ENCODE measurements around the gene PHC2. TPM values are rescaled to one million over a fixed set of nuclear protein-coding genes. Genes with fewer than 3 reads are reported as not detected.

The PHC2 gene, protein sequence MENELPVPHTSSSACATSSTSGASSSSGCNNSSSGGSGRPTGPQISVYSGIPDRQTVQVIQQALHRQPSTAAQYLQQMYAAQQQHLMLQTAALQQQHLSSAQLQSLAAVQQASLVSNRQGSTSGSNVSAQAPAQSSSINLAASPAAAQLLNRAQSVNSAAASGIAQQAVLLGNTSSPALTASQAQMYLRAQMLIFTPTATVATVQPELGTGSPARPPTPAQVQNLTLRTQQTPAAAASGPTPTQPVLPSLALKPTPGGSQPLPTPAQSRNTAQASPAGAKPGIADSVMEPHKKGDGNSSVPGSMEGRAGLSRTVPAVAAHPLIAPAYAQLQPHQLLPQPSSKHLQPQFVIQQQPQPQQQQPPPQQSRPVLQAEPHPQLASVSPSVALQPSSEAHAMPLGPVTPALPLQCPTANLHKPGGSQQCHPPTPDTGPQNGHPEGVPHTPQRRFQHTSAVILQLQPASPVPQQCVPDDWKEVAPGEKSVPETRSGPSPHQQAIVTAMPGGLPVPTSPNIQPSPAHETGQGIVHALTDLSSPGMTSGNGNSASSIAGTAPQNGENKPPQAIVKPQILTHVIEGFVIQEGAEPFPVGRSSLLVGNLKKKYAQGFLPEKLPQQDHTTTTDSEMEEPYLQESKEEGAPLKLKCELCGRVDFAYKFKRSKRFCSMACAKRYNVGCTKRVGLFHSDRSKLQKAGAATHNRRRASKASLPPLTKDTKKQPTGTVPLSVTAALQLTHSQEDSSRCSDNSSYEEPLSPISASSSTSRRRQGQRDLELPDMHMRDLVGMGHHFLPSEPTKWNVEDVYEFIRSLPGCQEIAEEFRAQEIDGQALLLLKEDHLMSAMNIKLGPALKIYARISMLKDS
- total RNA-seq, result 10 to 100 TPM; 21.4 to 22.5 TPM

- POLR2A ChIA-PET, result no interaction called here
- Mint-ChIP-seq H3K4me3 (peak within 1 kb of the TSS; percentile 40), H3K27ac (no peak within 1 kb of the TSS), H3K4me1 (ENCODE audit: low read depth) (peaks cover 7% of the 10 kb centered on the region), H3K36me3 (no peaks in the 10 kb centered on the region), H3K27me3 (peaks cover 2% of the 10 kb centered on the region), H3K9me3 (no peaks in the 10 kb centered on the region)
- CTCF ChIA-PET, result interaction anchor here (1.0 kb wide), 2 partner anchors 25 to 182 kb away, joined by 3 to 4 read pairs; no protein-coding TSS in a partner anchor
- intact Hi-C loops (cut with micrococcal nuclease), result loop anchor here (1.0 kb wide), 1 partner anchor 41 kb away; the partner anchor contains the start of gene ZSCAN20
- DNase-seq, result peak; percentile 95
These were observed at the start of gene PHC2 for GRCh38 chr1:33430692-33431593. TSS of gene PHC2 (minus strand) at chr1:33431095. CDS start at chr1:33375539, 55,556 bp downstream.

- Mint-ChIP-seq H3K4me3 (no peak overlapping the region), H3K36me3 (peaks cover 2% of the 10 kb centered on the region), H3K9me3 (no peaks in the 10 kb centered on the region), H3K27ac (no peak overlapping the region), H3K4me1 (ENCODE audit: low read depth) (peaks cover 8% of the 10 kb centered on the region), H3K27me3 (no peaks in the 10 kb centered on the region)
- ChIA-PET POLR2A (no interaction called here), CTCF (interaction anchor here (1.0 kb wide), 1 partner anchor 155 kb away, joined by 4 read pairs; no protein-coding TSS in a partner anchor)
- intact Hi-C loops (cut with micrococcal nuclease), result no loop called here
- DNase-seq, result no peak
These were observed 46.6 kb upstream of the PHC2 start for GRCh38 chr1:33477451-33477850.

DNA sequence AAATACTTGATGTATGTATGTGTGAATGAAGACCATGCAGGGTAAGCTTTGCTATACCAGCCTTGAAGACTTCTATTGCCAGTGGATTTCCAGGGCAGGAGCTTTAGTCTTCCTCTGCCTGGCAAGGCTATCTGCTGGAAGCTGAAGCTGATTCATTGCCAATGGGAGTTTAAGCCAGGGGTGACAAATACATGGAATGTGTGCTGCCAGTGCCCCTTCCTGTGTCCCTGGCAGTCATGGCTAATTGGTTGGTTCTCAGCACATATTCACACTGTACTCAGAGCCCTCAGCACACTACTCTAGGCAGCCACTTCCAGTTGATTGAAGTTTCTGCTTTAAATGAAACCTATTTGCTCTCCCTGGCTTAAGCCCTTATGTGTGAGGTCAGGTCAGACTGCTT, 43.0 kb upstream of the PHC2 start:
- Mint-ChIP-seq H3K4me3 (no peak overlapping the region), H3K36me3 (no peaks in the 10 kb centered on the region), H3K27ac (no peak overlapping the region), H3K4me1 (ENCODE audit: low read depth) (peaks cover 27% of the 10 kb centered on the region), H3K9me3 (no peaks in the 10 kb centered on the region), H3K27me3 (no peaks in the 10 kb centered on the region)
- ChIA-PET POLR2A (no interaction called here), CTCF (interaction anchor here (8.2 kb wide), 1 partner anchor 180 kb away, joined by 97 read pairs; no protein-coding TSS in a partner anchor)
- DNase-seq, result no peak
- intact Hi-C loops (cut with micrococcal nuclease), result loop anchor here (2.0 to 5.0 kb wide), 4 partner anchors 107 to 375 kb away; no protein-coding TSS in a partner anchor

DNA sequence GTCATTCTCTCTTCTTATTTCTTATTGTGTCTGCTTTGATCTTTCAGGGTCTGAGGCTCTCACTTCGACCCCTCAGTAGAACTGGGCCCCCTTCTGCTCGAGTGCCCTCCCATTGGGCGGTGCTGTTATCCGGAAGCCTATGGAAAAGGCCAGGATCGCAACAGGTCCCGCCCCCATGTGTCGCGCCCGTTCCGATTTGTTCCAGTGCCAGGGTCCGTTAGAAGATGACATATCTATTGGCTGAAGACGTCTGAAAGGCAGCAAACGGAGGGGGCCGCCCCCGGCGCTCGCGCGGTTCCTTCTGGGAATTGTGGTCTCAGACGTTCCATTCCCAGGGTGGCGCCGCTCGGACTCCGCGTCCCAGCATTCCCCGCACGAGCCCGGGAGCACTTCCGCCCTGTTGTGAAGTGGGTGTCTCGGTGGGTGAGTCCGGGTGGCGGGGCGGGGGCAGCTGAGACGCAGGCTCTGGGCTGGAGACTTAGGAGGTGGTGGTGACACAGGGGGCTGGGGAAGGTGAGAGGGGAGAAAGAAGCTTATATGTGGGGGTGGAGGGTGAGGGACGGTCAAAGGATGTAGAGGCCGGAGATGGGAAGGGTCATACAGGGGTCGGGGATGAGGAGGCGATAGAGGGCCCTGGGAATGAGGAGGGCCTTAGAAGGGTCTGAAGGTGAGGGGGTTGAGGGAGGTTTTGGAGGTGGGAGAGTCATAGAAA, 41.5 kb upstream of the PHC2 start, which contains the start of gene ZSCAN20:
Gene ZSCAN20, plus strand, starts transcription at position 377 of the 712 bp plus-strand sequence. CDS start 6,644 bp downstream, outside the sequence.
- Mint-ChIP-seq H3K36me3 (no peaks in the 10 kb centered on the region), H3K27ac (peak within 1 kb of the TSS; percentile 77), H3K4me1 (ENCODE audit: low read depth) (peaks cover 27% of the 10 kb centered on the region), H3K9me3 (no peaks in the 10 kb centered on the region), H3K27me3 (no peaks in the 10 kb centered on the region), H3K4me3 (peak within 1 kb of the TSS; percentile 83)
- CTCF ChIA-PET, result interaction anchor here (1.1 to 8.2 kb wide), 12 partner anchors 8 to 596 kb away, joined by 4 to 97 read pairs (median 7); no protein-coding TSS in a partner anchor
- POLR2A ChIA-PET, result interaction anchor here (1.2 kb wide), 1 partner anchor 122 kb away, joined by 4 read pairs; no protein-coding TSS in a partner anchor
- peak; percentile 95 for DNase-seq
- intact Hi-C loops (cut with micrococcal nuclease), result loop anchor here (1.0 to 5.0 kb wide), 5 partner anchors 41 to 374 kb away; partner anchors contain the start of gene PHC2

DNA sequence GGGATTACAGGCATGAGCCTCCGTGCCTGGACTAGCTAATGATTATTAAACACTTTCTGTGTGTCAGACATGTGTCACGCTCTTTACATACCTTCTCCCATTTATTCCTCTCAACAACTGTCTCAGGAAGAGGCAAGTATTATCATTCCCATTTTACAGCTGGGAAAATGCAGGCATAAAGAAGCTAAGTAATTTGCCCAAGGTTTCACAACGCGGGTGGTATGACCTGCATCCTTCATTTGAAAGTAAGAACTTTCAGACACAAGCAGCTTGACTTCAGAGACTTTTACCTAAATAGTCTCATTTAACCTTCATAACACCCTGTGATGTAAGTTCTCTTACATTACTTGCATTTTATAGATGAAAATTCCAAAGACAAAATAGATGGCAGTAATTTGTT, 40.5 kb upstream of the PHC2 start:
- H3K9me3 Mint-ChIP-seq, result no peaks in the 10 kb centered on the region
- intact Hi-C loops (cut with micrococcal nuclease), result loop anchor here (5.0 kb wide), 1 partner anchor 104 kb away; no protein-coding TSS in a partner anchor
- POLR2A ChIA-PET, result no interaction called here
- CTCF ChIA-PET, result interaction anchor here (0.6 to 8.2 kb wide), 24 partner anchors 9 to 1271 kb away, joined by 3 to 97 read pairs (median 4); no protein-coding TSS in a partner anchor
- no peak overlapping the region for H3K4me3 Mint-ChIP-seq
- no peak for DNase-seq
- H3K27ac Mint-ChIP-seq, result peak overlapping the region; percentile 35
- no peaks in the 10 kb centered on the region for H3K36me3 Mint-ChIP-seq
- H3K27me3 Mint-ChIP-seq, result no peaks in the 10 kb centered on the region
- H3K4me1 Mint-ChIP-seq (ENCODE audit: low read depth), result peaks cover 27% of the 10 kb centered on the region

GRCh38 chr1:33470495-33471012, 39.7 kb upstream of the PHC2 start:
- H3K4me1 Mint-ChIP-seq (ENCODE audit: low read depth), result peaks cover 27% of the 10 kb centered on the region
- H3K27ac Mint-ChIP-seq, result no peak overlapping the region
- no peaks in the 10 kb centered on the region for H3K27me3 Mint-ChIP-seq
- DNase-seq, result peak; percentile 76
- H3K9me3 Mint-ChIP-seq, result no peaks in the 10 kb centered on the region
- no peaks in the 10 kb centered on the region for H3K36me3 Mint-ChIP-seq
- POLR2A ChIA-PET, result no interaction called here
- intact Hi-C loops (cut with micrococcal nuclease), result loop anchor here (1.0 to 5.0 kb wide), 2 partner anchors 103 to 175 kb away; no protein-coding TSS in a partner anchor
- CTCF ChIA-PET, result interaction anchor here (0.8 to 8.2 kb wide), 21 partner anchors 10 to 373 kb away, joined by 3 to 97 read pairs (median 4); no protein-coding TSS in a partner anchor
- H3K4me3 Mint-ChIP-seq, result no peak overlapping the region

- DNase-seq, result no peak
- Mint-ChIP-seq H3K27ac (no peak overlapping the region), H3K4me3 (no peak overlapping the region), H3K9me3 (no peaks in the 10 kb centered on the region), H3K4me1 (ENCODE audit: low read depth) (peaks cover 27% of the 10 kb centered on the region), H3K36me3 (no peaks in the 10 kb centered on the region), H3K27me3 (no peaks in the 10 kb centered on the region)
- intact Hi-C loops (cut with micrococcal nuclease), result loop anchor here (1.0 to 5.0 kb wide), 2 partner anchors 102 to 174 kb away; no protein-coding TSS in a partner anchor
- ChIA-PET POLR2A (no interaction called here), CTCF (interaction anchor here (0.8 to 8.2 kb wide), 4 partner anchors 9 to 175 kb away, joined by 3 to 97 read pairs (median 4); no protein-coding TSS in a partner anchor)
These were observed 38.8 kb upstream of the PHC2 start for GRCh38 chr1:33469691-33470090.

DNA sequence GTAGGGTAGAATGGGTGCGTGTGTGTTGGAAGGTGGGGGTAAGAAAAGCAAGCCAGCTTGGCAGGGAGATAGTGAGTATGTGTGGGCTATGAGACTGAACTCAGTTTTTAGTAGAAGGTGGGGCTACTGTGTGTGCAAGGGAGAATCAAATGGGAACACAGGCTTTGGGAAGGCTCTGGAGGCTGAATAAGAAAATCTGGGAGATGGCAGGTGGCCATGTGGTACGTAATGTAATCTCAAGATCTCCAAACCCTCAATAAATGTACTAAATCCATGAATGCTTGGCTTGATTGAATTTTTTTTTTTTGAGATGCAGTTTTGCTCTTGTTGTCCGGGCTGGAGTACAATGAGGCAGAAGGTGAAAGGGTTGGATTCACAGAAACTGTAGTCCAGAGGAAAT, 38.1 kb upstream of the PHC2 start:
- Mint-ChIP-seq H3K36me3 (no peaks in the 10 kb centered on the region), H3K27ac (no peak overlapping the region), H3K9me3 (no peaks in the 10 kb centered on the region), H3K4me1 (ENCODE audit: low read depth) (peaks cover 27% of the 10 kb centered on the region), H3K27me3 (no peaks in the 10 kb centered on the region), H3K4me3 (no peak overlapping the region)
- CTCF ChIA-PET, result interaction anchor here (1.0 to 8.2 kb wide), 3 partner anchors 9 to 175 kb away, joined by 3 to 97 read pairs (median 7); no protein-coding TSS in a partner anchor
- intact Hi-C loops (cut with micrococcal nuclease), result no loop called here
- DNase-seq, result no peak
- POLR2A ChIA-PET, result no interaction called here

DNA sequence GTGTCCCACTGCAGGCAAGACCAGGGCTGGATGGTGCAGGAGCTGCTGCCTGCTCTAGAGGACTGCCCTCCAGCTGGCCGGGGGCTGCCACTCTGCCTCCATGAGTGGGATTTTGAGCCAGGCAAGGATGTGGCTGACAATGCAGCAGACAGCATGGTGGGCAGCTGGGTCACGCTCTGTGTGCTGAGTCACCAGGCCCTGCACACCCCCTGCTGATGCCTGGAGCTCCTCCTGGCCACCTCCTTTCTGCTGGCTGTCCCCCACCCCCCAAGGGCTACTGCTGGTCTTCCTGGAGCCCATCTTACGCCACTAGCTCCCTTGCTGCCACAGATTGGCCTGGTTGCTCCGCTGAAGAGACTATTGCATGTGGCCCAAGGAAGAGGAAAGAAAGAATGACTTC, 37.6 kb upstream of the PHC2 start:
- CTCF ChIA-PET, result interaction anchor here (1.0 to 8.2 kb wide), 3 partner anchors 10 to 174 kb away, joined by 3 to 97 read pairs (median 7); no protein-coding TSS in a partner anchor
- Mint-ChIP-seq H3K36me3 (no peaks in the 10 kb centered on the region), H3K4me3 (no peak overlapping the region), H3K27me3 (no peaks in the 10 kb centered on the region), H3K4me1 (ENCODE audit: low read depth) (peaks cover 25% of the 10 kb centered on the region), H3K9me3 (no peaks in the 10 kb centered on the region), H3K27ac (no peak overlapping the region)
- POLR2A ChIA-PET, result no interaction called here
- intact Hi-C loops (cut with micrococcal nuclease), result no loop called here
- DNase-seq, result no peak

DNA sequence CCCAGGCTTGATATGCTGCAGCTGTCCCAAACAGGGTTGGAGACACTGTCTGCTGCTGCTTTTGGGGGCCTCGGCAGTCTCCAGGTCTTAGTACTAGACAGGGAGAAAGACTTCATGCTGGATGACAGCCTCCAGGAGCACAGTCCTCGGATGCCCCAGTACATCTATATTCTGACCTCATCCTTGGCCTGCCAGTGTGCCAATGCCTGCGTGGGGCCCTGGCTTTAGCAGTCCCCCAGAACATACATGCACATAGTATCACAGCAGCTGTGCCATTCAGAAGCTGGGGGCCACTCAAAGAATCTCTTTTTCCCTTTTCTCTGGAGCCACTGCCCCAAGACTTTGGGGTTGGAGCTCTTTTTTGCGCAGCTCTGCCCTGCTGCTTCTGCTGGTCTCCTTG, 37.1 kb upstream of the PHC2 start:
- no peak overlapping the region for H3K27ac Mint-ChIP-seq
- no peaks in the 10 kb centered on the region for H3K9me3 Mint-ChIP-seq
- ChIA-PET POLR2A (no interaction called here), CTCF (interaction anchor here (1.0 to 8.2 kb wide), 3 partner anchors 10 to 174 kb away, joined by 3 to 97 read pairs (median 7); no protein-coding TSS in a partner anchor)
- no peak overlapping the region for H3K4me3 Mint-ChIP-seq
- H3K4me1 Mint-ChIP-seq (ENCODE audit: low read depth), result peaks cover 20% of the 10 kb centered on the region
- no peaks in the 10 kb centered on the region for H3K27me3 Mint-ChIP-seq
- no peak for DNase-seq
- H3K36me3 Mint-ChIP-seq, result no peaks in the 10 kb centered on the region
- intact Hi-C loops (cut with micrococcal nuclease), result no loop called here
